Subcutaneous adipose tissue (tissue), 4 donors: Measurements from ENCODE around the gene APOE. TPM values are rescaled to one million over a fixed set of nuclear protein-coding genes. Genes with fewer than 3 reads are reported as not detected.

Experiments
- total RNA-seq, 4 donors: library from RNA; depleted of rRNA; stranded (reverse); fragments of >200 nt; gene quantifications; one replicate each; pipeline ENCODE4 v1.1.0, GENCODE V29; 2016
- TF ChIP-seq, protein P1 (sequence below): fragments of 450-650 bp; IDR thresholded peaks from one replicate; pipeline ENCODE4 v1.5.1; 2016; ENCODE audit warnings: low read depth, mild to moderate bottlenecking, control low read depth, antibody characterized with exemption, moderate library complexity

The APOE gene
- total RNA-seq, 4 donors from 2014 or later = 212 to 2,618 (median 1,765) TPM

GRCh38 chr19:44889830-44890365 is 15.7 kb upstream of the APOE start:
- TF ChIP-seq, protein P1, sequence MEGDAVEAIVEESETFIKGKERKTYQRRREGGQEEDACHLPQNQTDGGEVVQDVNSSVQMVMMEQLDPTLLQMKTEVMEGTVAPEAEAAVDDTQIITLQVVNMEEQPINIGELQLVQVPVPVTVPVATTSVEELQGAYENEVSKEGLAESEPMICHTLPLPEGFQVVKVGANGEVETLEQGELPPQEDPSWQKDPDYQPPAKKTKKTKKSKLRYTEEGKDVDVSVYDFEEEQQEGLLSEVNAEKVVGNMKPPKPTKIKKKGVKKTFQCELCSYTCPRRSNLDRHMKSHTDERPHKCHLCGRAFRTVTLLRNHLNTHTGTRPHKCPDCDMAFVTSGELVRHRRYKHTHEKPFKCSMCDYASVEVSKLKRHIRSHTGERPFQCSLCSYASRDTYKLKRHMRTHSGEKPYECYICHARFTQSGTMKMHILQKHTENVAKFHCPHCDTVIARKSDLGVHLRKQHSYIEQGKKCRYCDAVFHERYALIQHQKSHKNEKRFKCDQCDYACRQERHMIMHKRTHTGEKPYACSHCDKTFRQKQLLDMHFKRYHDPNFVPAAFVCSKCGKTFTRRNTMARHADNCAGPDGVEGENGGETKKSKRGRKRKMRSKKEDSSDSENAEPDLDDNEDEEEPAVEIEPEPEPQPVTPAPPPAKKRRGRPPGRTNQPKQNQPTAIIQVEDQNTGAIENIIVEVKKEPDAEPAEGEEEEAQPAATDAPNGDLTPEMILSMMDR = no peak

DNA sequence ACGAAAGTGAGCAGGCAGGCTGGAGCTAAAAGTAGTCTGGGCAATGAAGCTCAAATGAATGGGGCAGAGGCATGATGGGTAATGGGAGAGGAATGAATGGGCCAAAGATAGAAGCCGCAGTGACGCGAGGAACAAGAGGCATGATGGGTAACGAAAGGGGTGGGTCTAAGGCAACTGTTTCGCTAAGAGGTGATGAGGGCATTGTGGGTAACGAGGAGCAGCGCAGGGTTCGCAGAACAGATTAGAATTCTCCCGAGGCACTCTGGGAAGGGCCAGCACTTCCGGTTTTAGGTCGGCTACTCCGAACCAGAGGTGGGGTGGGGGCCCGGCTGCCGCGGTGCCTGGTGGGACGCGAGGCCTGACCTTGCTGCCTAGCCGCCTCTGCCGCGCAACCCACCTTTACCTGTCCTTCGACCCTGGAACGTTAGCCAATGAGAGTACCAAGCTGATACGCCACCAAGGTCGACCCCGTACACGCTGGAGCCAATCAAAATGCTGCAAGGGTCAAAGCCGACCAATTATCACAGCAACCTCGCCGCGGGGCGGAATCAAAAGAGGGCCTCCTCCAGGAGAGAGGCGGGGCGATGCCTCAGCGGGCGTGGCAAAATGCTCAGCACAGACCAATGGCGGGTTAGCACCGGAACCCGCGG is 15.1 kb upstream of the APOE start:
- TF ChIP-seq, protein P1 = no peak

GRCh38 chr19:44891016-44891882 is 14.3 kb upstream of the APOE start, which contains the start of gene TOMM40:
TOMM40 (plus strand) TSS chr19:44891254; CDS start chr19:44891416, 162 bp downstream.
- TF ChIP-seq, protein P1 = no peak

DNA sequence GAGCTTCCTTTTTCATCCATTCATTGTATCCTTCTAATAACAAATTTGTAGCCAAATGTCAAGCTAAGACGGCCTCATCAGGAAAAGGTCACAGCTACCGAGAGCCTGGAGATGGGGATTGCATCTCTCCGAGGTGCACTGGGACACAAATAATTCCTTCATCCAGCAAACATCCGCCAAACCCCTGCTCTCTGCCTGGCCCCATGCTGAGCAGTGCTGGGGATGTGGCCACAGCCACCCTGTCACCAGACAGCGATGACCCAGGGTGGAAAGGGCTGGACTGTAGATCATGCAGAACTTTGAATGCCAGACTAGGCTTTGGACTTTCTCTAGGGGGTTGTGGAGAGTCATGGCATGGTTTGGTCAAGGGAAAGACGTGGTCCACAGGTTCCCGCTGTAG is 12.7 kb upstream of the APOE start:
- TF ChIP-seq, protein P1 = no peak

DNA sequence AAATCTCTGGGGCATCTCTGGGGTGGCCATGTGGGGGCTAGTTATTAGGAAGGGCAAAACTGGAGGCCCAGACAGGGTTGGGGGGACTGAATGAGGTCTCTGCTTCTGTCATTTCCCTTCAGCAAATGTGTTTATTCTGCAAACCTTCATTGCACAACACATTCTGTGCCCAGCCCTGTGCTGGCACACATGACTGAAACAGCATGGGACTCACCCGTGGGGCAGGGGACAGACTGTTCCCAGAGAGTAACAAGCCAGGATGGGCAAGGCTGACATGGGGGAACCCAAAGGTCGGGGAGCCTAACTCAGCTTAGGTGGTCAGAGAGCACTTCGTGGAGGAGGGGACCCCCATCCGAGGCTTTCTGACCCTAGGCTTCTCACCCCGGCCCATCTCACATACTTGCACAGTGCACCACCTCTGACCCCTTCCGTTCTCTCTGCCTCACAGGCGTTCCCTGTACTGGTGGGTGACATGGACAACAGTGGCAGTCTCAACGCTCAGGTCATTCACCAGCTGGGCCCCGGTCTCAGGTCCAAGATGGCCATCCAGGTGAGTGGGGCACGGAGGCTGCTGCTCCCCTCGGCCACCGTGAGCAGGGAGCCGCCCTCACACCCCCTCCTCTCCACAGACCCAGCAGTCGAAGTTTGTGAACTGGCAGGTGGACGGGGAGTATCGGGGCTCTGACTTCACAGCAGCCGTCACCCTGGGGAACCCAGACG is 12.1 kb upstream of the APOE start:
- TF ChIP-seq, protein P1 = no peak

- TF ChIP-seq, protein P1 = no peak
These were observed 11.6 kb upstream of the APOE start for GRCh38 chr19:44894052-44894400.
